ENCODE measurements around the gene HECA. TPM values are rescaled to one million over a fixed set of nuclear protein-coding genes. Genes with fewer than 3 reads are reported as not detected.

The HECA gene
- 100 to 1,000 TPM; 154 to 159 TPM for total RNA-seq
- polyA plus RNA-seq, result 1 to 10 TPM; 4.6 to 8.5 (median 5.5) TPM
- total RNA-seq, result 191 to 493 (median 441) reads per million in 6 experiments

DNA sequence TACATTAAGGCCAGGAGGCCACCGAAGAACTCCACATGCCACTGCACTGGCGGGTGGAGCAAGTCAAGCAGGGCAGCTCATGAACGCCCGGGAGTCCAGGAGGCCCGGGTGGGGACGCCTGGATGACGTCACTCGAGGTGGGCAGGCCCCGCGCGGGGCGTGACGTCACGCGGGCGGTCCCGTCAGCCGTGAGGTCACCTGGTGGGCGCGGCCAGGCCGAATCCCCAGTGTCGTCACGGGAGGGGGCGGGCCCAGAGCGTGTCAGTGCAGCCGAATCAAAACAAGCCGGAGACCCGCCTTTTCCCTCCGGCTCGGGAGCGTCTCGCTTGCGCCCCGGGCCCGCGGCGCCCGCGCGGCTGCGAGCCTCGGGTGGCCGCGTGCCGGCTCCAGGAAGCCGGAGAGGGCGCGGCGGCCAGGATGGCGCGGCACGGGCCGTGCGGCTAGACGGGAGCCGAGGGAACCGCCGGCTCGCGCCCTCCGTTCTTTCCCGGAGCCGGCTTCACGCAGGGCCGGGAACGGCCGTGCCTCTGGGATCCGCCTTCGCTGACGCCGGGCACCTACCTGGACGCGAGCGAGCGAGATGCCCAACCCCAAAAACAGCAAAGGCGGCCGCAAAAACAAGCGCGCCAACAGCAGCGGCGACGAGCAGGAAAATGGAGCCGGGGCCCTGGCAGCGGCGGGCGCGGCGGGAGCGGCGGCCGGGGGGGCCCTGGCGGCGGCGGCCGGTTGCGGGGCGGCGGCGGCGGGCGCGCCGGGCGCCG is at the start of gene HECA:
Gene HECA (plus strand): TSS at position 264 of the 761 bp plus-strand sequence. CDS start 317 bp downstream, at position 581.
- Mint-ChIP-seq H3K27me3 (peaks cover 0 to 3% (median 0%) of the 10 kb centered on the region in 5 donors), H3K36me3 (peaks cover 18 to 24% (median 20%) of the 10 kb centered on the region in 3 donors), H3K4me3 (peak within 1 kb of the TSS; percentile 86 to 100 (median 96)), H3K27ac (peak within 1 kb of the TSS; percentile 95 to 100 (median 99)), H3K9me3 (peaks cover 0 to 11% (median 2%) of the 10 kb centered on the region in 9 donors), H3K4me1 (peaks cover 39 to 81% (median 68%) of the 10 kb centered on the region in 4 donors)
- POLR2A ChIA-PET, result interaction anchor here (0.6 to 5.4 kb wide), 16 partner anchors 8 to 239 kb away, joined by 3 to 55 read pairs (median 5); partner anchors contain the start of gene CITED2
- DNase-seq, result peak; percentile 99 to 100 (median 100)
- peak; percentile 62 to 78 for ATAC-seq

DNA sequence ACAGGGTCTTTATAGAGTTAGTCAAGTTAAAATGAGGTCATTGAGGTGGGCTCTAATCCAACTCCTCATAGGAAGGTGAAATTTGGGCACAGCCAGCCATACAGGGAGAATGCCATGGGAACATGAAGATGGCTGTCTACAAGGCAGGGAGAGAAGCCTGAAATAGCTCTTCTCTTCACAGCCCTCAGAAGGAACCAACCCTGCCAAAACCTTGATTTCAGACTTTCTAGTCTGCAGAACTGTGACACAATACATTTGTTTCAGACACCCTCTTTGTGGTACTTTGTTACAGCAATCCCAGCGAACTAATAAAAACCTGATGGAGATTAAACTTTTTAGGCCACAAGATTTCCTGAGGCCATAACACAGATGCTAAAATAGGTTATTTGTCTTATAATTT is 43.1 kb upstream of the HECA start:
- no peak for ATAC-seq

DNA sequence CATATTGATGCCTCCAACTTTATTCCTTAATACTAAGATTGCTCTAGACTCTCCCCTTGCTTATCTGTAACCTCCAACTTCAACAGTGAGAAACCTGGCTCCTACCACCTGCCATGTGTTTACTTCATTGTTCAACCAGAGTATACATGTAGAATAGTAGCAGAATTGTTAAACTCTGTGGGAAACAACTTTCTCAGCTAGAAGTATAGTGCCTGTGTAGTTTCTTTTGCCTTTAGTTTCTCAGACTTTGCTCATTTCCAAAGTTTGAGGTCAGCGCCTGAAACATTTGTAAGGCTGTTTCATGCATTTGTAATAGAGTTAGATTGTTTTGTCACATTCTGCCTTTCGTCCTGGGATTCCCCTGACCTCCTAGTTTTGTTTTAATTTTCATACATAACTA is 34.9 kb upstream of the HECA start:
- peaks cover 4 to 19% (median 11%) of the 10 kb centered on the region in 4 donors for H3K4me1 Mint-ChIP-seq
- DNase-seq (no peak), ATAC-seq (no peak)
- no peaks in the 10 kb centered on the region for H3K36me3 Mint-ChIP-seq
- H3K27me3 Mint-ChIP-seq, result no peaks in the 10 kb centered on the region
- H3K27ac Mint-ChIP-seq, result peak overlapping the region in 1 of 10 donors; percentile 8
- peaks cover 0 to 1% (median 0%) of the 10 kb centered on the region in 9 donors for H3K9me3 Mint-ChIP-seq
- no peak overlapping the region for H3K4me3 Mint-ChIP-seq
- POLR2A ChIA-PET, result no interaction called here

More for the DNA sequence above, 43.1 kb upstream of the HECA start:
- Mint-ChIP-seq H3K27ac (no peak overlapping the region), H3K9me3 (peaks cover 0 to 17% (median 8%) of the 10 kb centered on the region in 9 donors), H3K4me1 (peaks cover 0 to 16% (median under 1%) of the 10 kb centered on the region in 4 donors), H3K27me3 (no peaks in the 10 kb centered on the region), H3K36me3 (peaks cover 0 to 9% (median 8%) of the 10 kb centered on the region in 3 donors), H3K4me3 (no peak overlapping the region)
- no peak for DNase-seq
- POLR2A ChIA-PET, result no interaction called here

DNA sequence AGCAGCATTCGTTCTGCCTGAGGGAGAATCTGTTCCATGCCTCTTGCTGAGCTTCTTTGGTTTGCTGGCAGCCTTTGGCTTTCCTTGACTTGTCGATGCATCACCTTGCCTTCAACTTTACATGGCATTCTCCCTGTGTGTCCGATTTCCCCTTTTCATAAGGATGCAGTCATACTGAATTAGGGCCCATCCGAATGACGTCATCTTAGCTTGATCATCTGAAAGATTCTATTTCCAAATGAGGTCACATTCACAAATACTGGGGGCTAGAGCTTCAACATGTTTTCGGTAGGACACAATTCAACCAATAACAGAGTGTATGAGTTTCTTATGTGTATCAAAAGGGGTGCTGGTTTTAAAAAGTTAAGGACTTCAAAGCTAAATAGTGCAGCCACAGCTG is 27.8 kb upstream of the HECA start:
- Mint-ChIP-seq H3K27ac (peak overlapping the region in 2 of 10 donors; percentile 2 to 39), H3K36me3 (no peaks in the 10 kb centered on the region), H3K9me3 (peaks cover 0 to 1% (median 0%) of the 10 kb centered on the region in 9 donors), H3K27me3 (no peaks in the 10 kb centered on the region), H3K4me3 (no peak overlapping the region), H3K4me1 (peaks cover 18 to 61% (median 41%) of the 10 kb centered on the region in 4 donors)
- DNase-seq, result no peak
- POLR2A ChIA-PET, result interaction anchor here (1.4 to 1.6 kb wide), 2 partner anchors 11 to 13 kb away, joined by 3 to 4 read pairs; no protein-coding TSS in a partner anchor
- no peak for ATAC-seq

DNA sequence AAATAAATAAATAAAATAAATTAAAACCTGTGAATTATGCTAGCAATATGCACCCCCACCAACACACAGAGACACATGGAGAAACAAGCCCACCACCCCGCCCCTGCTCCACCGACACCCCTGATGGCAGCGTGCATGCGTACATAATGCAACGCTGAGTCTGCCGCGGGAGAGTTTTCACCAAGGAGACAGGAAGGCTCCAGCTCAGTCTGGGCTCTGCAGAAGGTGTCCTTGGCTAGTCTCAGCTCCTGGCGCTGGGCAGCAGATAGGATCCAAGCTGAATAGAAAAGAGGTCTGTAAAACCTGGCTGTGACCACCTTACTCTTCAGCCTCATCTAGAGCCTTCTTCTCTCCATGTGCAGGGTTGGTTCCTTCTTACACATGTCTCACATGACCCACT is 26.5 kb upstream of the HECA start:
- Mint-ChIP-seq H3K4me3 (no peak overlapping the region), H3K27ac (peak overlapping the region in 5 of 10 donors; percentile 38 to 86 (median 48)), H3K36me3 (no peaks in the 10 kb centered on the region), H3K4me1 (peaks cover 21 to 69% (median 53%) of the 10 kb centered on the region in 4 donors), H3K9me3 (peaks cover 0 to 2% (median 0%) of the 10 kb centered on the region in 9 donors), H3K27me3 (no peaks in the 10 kb centered on the region)
- POLR2A ChIA-PET, result interaction anchor here (1.2 to 1.8 kb wide), 2 partner anchors 17 to 79 kb away, joined by 6 to 7 read pairs; no protein-coding TSS in a partner anchor
- ATAC-seq (no peak), DNase-seq (no peak)

- Mint-ChIP-seq H3K36me3 (no peaks in the 10 kb centered on the region), H3K9me3 (peaks cover 0 to 2% (median 0%) of the 10 kb centered on the region in 9 donors)
- POLR2A ChIA-PET, result interaction anchor here (1.0 to 1.8 kb wide), 5 partner anchors 15 to 80 kb away, joined by 4 to 8 read pairs (median 6); partner anchors contain the start of gene HECA
Measured at GRCh38 chr6:139109558-139109957, 25.3 kb upstream of the HECA start.

DNA sequence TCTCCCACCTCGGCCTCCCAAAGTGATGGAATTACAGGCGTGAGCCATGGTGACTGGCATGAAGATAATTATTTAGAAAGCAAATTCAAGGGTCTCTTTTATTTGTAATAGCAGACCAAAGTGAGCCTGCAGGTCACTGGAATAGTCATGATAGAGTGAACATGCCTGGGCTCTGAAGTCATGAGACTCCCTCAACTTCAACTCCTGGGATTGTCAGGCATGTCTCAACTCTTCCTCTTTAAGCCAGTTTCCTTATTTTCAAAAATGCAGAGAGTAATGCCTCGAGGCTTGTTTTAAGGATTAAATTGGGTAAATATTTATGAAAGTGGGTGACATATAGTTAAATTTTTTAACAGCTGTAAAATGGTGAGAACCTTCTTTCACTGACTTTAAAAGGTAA is 22.7 kb upstream of the HECA start:
- POLR2A ChIA-PET, result interaction anchor here (0.6 to 5.2 kb wide), 7 partner anchors 8 to 262 kb away, joined by 3 to 49 read pairs (median 26); partner anchors contain the start of genes ABRACL and CITED2
- ATAC-seq, result no peak
- no peaks in the 10 kb centered on the region for H3K36me3 Mint-ChIP-seq
- H3K27ac Mint-ChIP-seq, result peak overlapping the region; percentile 66 to 98 (median 92)
- H3K4me1 Mint-ChIP-seq, result peaks cover 34 to 80% (median 76%) of the 10 kb centered on the region in 4 donors
- H3K4me3 Mint-ChIP-seq, result peak overlapping the region in 8 of 10 donors; percentile 22 to 71 (median 32)
- peaks cover 0 to 2% (median 0%) of the 10 kb centered on the region in 9 donors for H3K9me3 Mint-ChIP-seq
- H3K27me3 Mint-ChIP-seq, result no peaks in the 10 kb centered on the region
- no peak for DNase-seq

More at GRCh38 chr6:139109558-139109957, 25.3 kb upstream of the HECA start:
- Mint-ChIP-seq H3K4me1 (peaks cover 21 to 71% (median 55%) of the 10 kb centered on the region in 4 donors), H3K4me3 (peak overlapping the region in 2 of 10 donors; percentile 22 to 30), H3K27ac (peak overlapping the region in 8 of 10 donors; percentile 60 to 96 (median 81)), H3K27me3 (no peaks in the 10 kb centered on the region)
- DNase-seq (peak in 4 of 10 donors; percentile 19 to 38 (median 34)), ATAC-seq (no peak)

DNA sequence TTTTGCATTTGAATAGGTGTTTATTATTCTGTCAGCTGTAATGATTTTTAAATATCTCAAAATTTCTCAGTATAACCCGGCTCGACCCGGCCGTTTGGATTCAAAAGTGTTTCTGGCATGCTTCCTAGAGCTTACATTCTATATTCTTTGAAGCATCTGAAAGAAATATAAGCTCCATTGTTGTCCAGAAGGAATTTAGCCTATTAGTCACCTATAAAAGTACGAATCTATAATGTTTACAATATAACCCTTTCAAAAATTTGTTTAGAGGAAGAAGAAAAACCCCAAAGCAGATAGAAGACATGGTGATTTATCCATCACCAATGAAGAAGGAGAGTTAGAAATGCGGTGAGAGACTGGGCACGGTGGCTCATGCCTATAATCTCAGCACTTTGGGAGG is 22.3 kb upstream of the HECA start:
- H3K4me1 Mint-ChIP-seq, result peaks cover 34 to 84% (median 80%) of the 10 kb centered on the region in 4 donors
- peaks cover 0 to 1% (median 0%) of the 10 kb centered on the region in 3 donors for H3K36me3 Mint-ChIP-seq
- H3K27me3 Mint-ChIP-seq, result no peaks in the 10 kb centered on the region
- POLR2A ChIA-PET, result interaction anchor here (0.5 to 5.2 kb wide), 12 partner anchors 9 to 655 kb away, joined by 3 to 49 read pairs (median 6); partner anchors contain the start of genes ABRACL and CITED2
- peak overlapping the region; percentile 20 to 85 (median 68) for H3K4me3 Mint-ChIP-seq
- DNase-seq (no peak), ATAC-seq (no peak)
- peak overlapping the region; percentile 85 to 98 (median 94) for H3K27ac Mint-ChIP-seq
- H3K9me3 Mint-ChIP-seq, result peaks cover 0 to 2% (median 0%) of the 10 kb centered on the region in 9 donors

- H3K27ac Mint-ChIP-seq, result peak overlapping the region; percentile 12 to 96 (median 86)
- no peaks in the 10 kb centered on the region for H3K27me3 Mint-ChIP-seq
- DNase-seq (no peak), ATAC-seq (no peak)
- POLR2A ChIA-PET, result interaction anchor here (0.9 to 5.2 kb wide), 6 partner anchors 11 to 259 kb away, joined by 5 to 49 read pairs (median 20); partner anchors contain the start of genes ABRACL and CITED2
- H3K36me3 Mint-ChIP-seq, result peaks cover 0 to 14% (median 9%) of the 10 kb centered on the region in 3 donors
- peak overlapping the region in 4 of 10 donors; percentile 8 to 71 (median 18) for H3K4me3 Mint-ChIP-seq
- peaks cover 34 to 82% (median 77%) of the 10 kb centered on the region in 4 donors for H3K4me1 Mint-ChIP-seq
- H3K9me3 Mint-ChIP-seq, result peaks cover 0 to 23% (median 11%) of the 10 kb centered on the region in 9 donors
Measured at GRCh38 chr6:139114746-139115145, 20.1 kb upstream of the HECA start.

- ATAC-seq (peak; percentile 17 to 20), DNase-seq (peak in 1 of 10 donors; percentile 33)
- POLR2A ChIA-PET, result interaction anchor here (0.6 to 3.2 kb wide), 7 partner anchors 16 to 258 kb away, joined by 3 to 20 read pairs (median 7); partner anchors contain the start of genes ABRACL, CITED2 and HECA
- Mint-ChIP-seq H3K27ac (peak overlapping the region; percentile 81 to 94 (median 90)), H3K36me3 (peaks cover 0 to 25% (median 16%) of the 10 kb centered on the region in 3 donors), H3K9me3 (peaks cover 0 to 37% (median 14%) of the 10 kb centered on the region in 9 donors), H3K4me1 (peaks cover 30 to 67% (median 64%) of the 10 kb centered on the region in 4 donors), H3K4me3 (peak overlapping the region; percentile 20 to 77 (median 66)), H3K27me3 (no peaks in the 10 kb centered on the region)
Measured at GRCh38 chr6:139115989-139116758, 18.7 kb upstream of the HECA start.

GRCh38 chr6:139117734-139118133 is 17.1 kb upstream of the HECA start:
- peaks cover 25 to 52% (median 49%) of the 10 kb centered on the region in 4 donors for H3K4me1 Mint-ChIP-seq

More at GRCh38 chr6:139117734-139118133, 17.1 kb upstream of the HECA start:
- ATAC-seq, result no peak
- Mint-ChIP-seq H3K27ac (peak overlapping the region; percentile 5 to 91 (median 68)), H3K4me3 (peak overlapping the region in 7 of 10 donors; percentile 15 to 65 (median 48)), H3K27me3 (no peaks in the 10 kb centered on the region), H3K9me3 (peaks cover 0 to 38% (median 14%) of the 10 kb centered on the region in 9 donors), H3K36me3 (peaks cover 0 to 30% (median 16%) of the 10 kb centered on the region in 3 donors)
- DNase-seq, result no peak
- POLR2A ChIA-PET, result interaction anchor here (1.1 to 3.2 kb wide), 7 partner anchors 8 to 257 kb away, joined by 3 to 20 read pairs (median 7); partner anchors contain the start of genes ABRACL, CITED2, HECA and REPS1

Data from naive thymus-derived CD8-positive, alpha-beta T cell (primary cell).